ENCODE data around the gene UBA52.

Gene UBA52

GRCh38 chr19:18607226-18608101 lies 35.8 kb downstream of the UBA52 start:
- TF ChIP-seq GATA2 (IDR thresholded peaks at IDR 0.05; ENCODE audit: low read depth, low read length) = no peak
- no peak for TF ChIP-seq GATA3 (IDR thresholded peaks at IDR 0.05; ENCODE audit: low read depth, low read length)

- no peak for TF ChIP-seq GATA3 (IDR thresholded peaks at IDR 0.05; ENCODE audit: low read depth, low read length)
- TF ChIP-seq GATA2 (IDR thresholded peaks at IDR 0.05; ENCODE audit: low read depth, low read length) = no peak
These were observed 36.6 kb downstream of the UBA52 start for GRCh38 chr19:18608102-18608804.

GRCh38 chr19:18608805-18609716 lies 37.4 kb downstream of the UBA52 start:
- no peak for TF ChIP-seq GATA3 (IDR thresholded peaks at IDR 0.05; ENCODE audit: low read depth, low read length)
- TF ChIP-seq GATA2 (IDR thresholded peaks at IDR 0.05; ENCODE audit: low read depth, low read length) = no peak

DNA sequence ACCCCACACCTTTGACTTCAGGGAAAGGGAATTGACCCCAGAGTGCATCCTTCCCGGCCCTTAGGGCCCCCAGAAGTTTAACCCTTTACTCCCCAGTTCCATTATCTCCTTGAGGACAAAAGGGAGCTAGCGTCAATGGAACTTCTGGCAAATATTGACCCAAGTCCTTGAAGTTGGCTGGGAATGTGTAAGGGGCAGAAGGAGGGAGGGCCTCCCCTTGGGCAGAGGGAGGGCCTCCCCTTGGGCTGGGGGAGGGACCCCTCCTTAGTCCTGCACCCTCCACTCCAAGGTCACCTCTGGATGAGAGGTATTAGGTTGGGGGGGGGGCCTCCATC lies 38.0 kb downstream of the UBA52 start:
- TF ChIP-seq GATA3 (IDR thresholded peaks at IDR 0.05; ENCODE audit: low read depth, low read length) (no peak), GATA2 (IDR thresholded peaks at IDR 0.05; ENCODE audit: low read depth, low read length) (no peak)

DNA sequence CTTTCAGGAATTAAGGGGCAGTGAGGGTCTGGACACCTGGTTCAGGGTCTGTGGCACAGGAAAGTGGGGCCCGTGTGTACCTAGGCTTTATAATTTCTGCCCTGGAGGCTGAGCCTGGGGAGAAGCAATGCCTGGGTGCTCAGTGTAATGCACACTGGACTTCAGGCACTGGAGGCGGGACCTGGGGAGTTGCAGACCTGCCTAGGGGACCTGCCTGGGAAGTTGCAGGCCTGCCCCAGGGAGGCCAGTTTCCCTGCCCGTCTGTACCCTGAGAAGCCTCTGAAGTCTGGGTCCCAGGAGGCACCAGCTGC lies 38.5 kb downstream of the UBA52 start:
- TF ChIP-seq GATA2 (IDR thresholded peaks at IDR 0.05; ENCODE audit: low read depth, low read length) (no peak), GATA3 (IDR thresholded peaks at IDR 0.05; ENCODE audit: low read depth, low read length) (no peak)

GRCh38 chr19:18610556-18611326 lies 39.1 kb downstream of the UBA52 start:
- TF ChIP-seq GATA3 (IDR thresholded peaks at IDR 0.05; ENCODE audit: low read depth, low read length) (no peak), GATA2 (IDR thresholded peaks at IDR 0.05; ENCODE audit: low read depth, low read length) (no peak)

- TF ChIP-seq GATA3 (IDR thresholded peaks at IDR 0.05; ENCODE audit: low read depth, low read length) = no peak
- TF ChIP-seq GATA2 (IDR thresholded peaks at IDR 0.05; ENCODE audit: low read depth, low read length) = no peak
These were observed 39.8 kb downstream of the UBA52 start for GRCh38 chr19:18611327-18612050.

DNA sequence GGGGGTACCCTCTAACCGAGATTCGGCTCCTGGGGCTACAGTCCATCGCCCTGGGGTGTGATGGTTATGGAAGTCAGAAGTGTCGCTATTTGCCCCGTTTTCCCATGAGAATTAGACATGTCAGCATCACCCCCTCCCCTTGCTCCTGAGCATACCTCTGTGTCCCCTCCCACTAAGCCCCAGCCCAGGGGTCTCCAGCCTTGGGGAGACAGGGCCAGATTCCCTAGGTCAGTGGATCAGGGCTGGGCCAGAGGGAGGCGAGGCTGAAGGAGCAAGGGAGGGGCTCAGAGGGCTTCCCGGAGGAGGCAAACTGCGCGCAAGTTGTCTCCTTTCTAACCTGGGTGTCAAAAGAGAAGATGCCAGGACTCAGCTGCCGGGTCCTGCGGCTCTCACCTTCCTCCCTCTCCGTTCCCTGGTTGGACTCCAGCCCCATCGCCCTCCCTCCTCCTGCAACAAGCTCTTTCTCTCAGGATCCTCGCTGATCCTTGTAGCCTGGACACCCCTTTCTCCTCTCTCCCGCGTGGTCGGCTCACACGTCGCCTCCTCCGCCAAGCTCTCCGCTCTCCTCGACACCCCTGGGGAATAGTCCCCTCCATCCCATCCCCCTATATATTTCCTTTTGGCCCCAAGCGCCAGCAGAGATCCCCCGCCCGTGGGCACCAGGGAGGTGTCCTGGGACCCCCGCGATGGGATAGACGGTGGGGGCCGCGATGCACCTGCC lies 40.6 kb downstream of the UBA52 start:
- TF ChIP-seq GATA2 (IDR thresholded peaks at IDR 0.05; ENCODE audit: low read depth, low read length) (no peak), GATA3 (IDR thresholded peaks at IDR 0.05; ENCODE audit: low read depth, low read length) (no peak)

GRCh38 chr19:18612772-18613588 lies 41.3 kb downstream of the UBA52 start, which contains the start of gene TMEM59L:
TMEM59L (plus strand) TSS chr19:18612870; CDS start chr19:18612959, 89 bp downstream.
- TF ChIP-seq GATA3 (IDR thresholded peaks at IDR 0.05; ENCODE audit: low read depth, low read length) (no peak), GATA2 (IDR thresholded peaks at IDR 0.05; ENCODE audit: low read depth, low read length) (no peak)

GRCh38 chr19:18613589-18614234 lies 42.1 kb downstream of the UBA52 start:
- TF ChIP-seq GATA2 (IDR thresholded peaks at IDR 0.05; ENCODE audit: low read depth, low read length) (no peak), GATA3 (IDR thresholded peaks at IDR 0.05; ENCODE audit: low read depth, low read length) (no peak)

DNA sequence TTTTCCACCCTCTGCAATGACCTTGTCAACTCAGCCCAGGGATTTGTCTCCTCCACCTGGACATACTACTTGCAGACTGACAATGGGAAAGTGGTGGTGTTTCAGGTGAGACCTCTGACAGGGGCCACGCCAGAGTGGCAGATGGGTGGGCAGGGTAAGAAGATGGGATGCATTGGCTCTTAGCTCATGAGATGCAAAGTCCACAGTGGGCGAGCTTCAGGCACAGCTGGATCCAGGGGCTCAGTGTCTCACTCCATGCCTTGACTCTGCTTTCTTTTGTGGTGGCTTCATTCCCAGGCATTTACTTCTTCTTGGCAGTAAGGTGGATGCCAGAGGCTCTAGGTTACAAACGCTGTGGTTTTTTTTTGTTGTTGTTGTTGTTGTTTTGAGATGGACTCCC lies 44.4 kb downstream of the UBA52 start:
- TF ChIP-seq GATA3 (IDR thresholded peaks at IDR 0.05; ENCODE audit: low read depth, low read length) (no peak), GATA2 (IDR thresholded peaks at IDR 0.05; ENCODE audit: low read depth, low read length) (no peak)

Measured in SH-SY5Y (cell line).